Karpas-422 (cell line): ENCODE results near the gene VWA5A. TPM values are rescaled to one million over a fixed set of nuclear protein-coding genes. Genes with fewer than 3 reads are reported as not detected.

Experiments
- DNase-seq: peaks from one replicate; pipeline ENCODE4 v3.0.0-alpha.2; 2015
- H2AFZ ChIP-seq: fragments of 200-600 bp; sonication (generic); 2 replicates; pipeline ENCODE4 v1.6.1; 2014; ENCODE audit warnings: antibody characterized with exemption, low read length, mixed read lengths
- H3K27ac ChIP-seq: fragments of 200-600 bp; sonication (generic); 2 replicates; pipeline ENCODE4 v1.5.1; 2014; ENCODE audit warnings: mild to moderate bottlenecking, low read length, moderate library complexity
- H3K27me3 ChIP-seq: fragments of 200-600 bp; sonication (generic); 2 replicates; pipeline ENCODE4 v1.6.1; 2014; ENCODE audit warnings: low read length, mixed read lengths
- H3K36me3 ChIP-seq: fragments of 200-600 bp; sonication (generic); 2 replicates; pipeline ENCODE4 v1.6.1; 2014; ENCODE audit warnings: low read length, mixed read lengths; ENCODE audit not compliant: insufficient read depth
- H3K4me1 ChIP-seq: fragments of 200-600 bp; sonication (generic); 2 replicates; pipeline ENCODE4 v1.6.1; 2014; ENCODE audit warnings: mild to moderate bottlenecking, low read length, mixed read lengths
- H3K4me2 ChIP-seq: fragments of 200-600 bp; sonication (generic); 2 replicates; pipeline ENCODE4 v1.6.1; 2014; ENCODE audit warnings: low read length, low read depth, mild to moderate bottlenecking; ENCODE audit not compliant: poor library complexity, severe bottlenecking
- H3K4me3 ChIP-seq: fragments of 200-600 bp; sonication (generic); 2 replicates; pipeline ENCODE4 v1.5.1; 2014; ENCODE audit warnings: mild to moderate bottlenecking, antibody characterized with exemption, low read length, mixed read lengths
- H3K79me2 ChIP-seq: fragments of 200-600 bp; sonication (generic); 2 replicates; pipeline ENCODE4 v1.6.1; 2014; ENCODE audit warnings: mild to moderate bottlenecking, low read length, mixed read lengths
- H3K9ac ChIP-seq: fragments of 200-600 bp; sonication (generic); 2 replicates; pipeline ENCODE4 v1.6.0; 2014; ENCODE audit warnings: low read length
- H3K9me2 ChIP-seq: fragments of 200-600 bp; sonication (generic), shearing (Covaris generic); replicated peaks from 2 replicates; pipeline ENCODE4 v1.6.0; 2014; ENCODE audit warnings: mild to moderate bottlenecking, low read length, moderate library complexity; ENCODE audit not compliant: insufficient read depth
- H3K9me3 ChIP-seq: fragments of 300-700, 200-600 bp; sonication (generic); 2 replicates; pipeline ENCODE4 v1.6.1; 2014; ENCODE audit warnings: low read length, mixed read lengths
- H4K20me1 ChIP-seq: fragments of 200-600 bp; sonication (generic); 2 replicates; pipeline ENCODE4 v1.6.1; 2014; ENCODE audit warnings: mild to moderate bottlenecking, antibody characterized with exemption, low read length, low read depth; ENCODE audit not compliant: insufficient read depth
- total RNA-seq: library from RNA; depleted of rRNA; stranded (reverse); fragments of >200 nt; shearing (Covaris generic); gene quantifications from 2 replicates; pipeline ENCODE4 v1.2.3, GENCODE V29; 2014; ENCODE audit warnings: low replicate concordance

VWA5A gene
- total RNA-seq, 1 experiment from 2014 or later: not detected

- Histone ChIP-seq H3K9ac (no peak overlapping the region), H4K20me1 (no peaks in the 10 kb centered on the region), H3K9me2 (no peaks in the 10 kb centered on the region), H3K36me3 (no peaks in the 10 kb centered on the region), H3K27ac (no peak overlapping the region), H2AFZ (no peak overlapping the region), H3K79me2 (no peaks in the 10 kb centered on the region), H3K4me3 (no peak overlapping the region), H3K9me3 (no peaks in the 10 kb centered on the region), H3K27me3 (no peaks in the 10 kb centered on the region), H3K4me2 (no peak overlapping the region), H3K4me1 (no peaks in the 10 kb centered on the region)
- no peak for DNase-seq
Observed at GRCh38 chr11:124179310-124179709, 64.1 kb downstream of the VWA5A start.

GRCh38 chr11:124183068-124183467 is 67.8 kb downstream of the VWA5A start, which contains the start of gene OR10D3:
TSS of gene OR10D3 (plus strand) at chr11:124183345. CDS start at chr11:124185270, 1,925 bp downstream.
- Histone ChIP-seq H3K27me3 (no peaks in the 10 kb centered on the region), H3K4me3 (no peak within 1 kb of the TSS), H3K9me2 (no peaks in the 10 kb centered on the region), H3K9ac (no peak within 1 kb of the TSS), H4K20me1 (no peaks in the 10 kb centered on the region), H3K79me2 (no peaks in the 10 kb centered on the region), H3K27ac (no peak within 1 kb of the TSS), H3K36me3 (no peaks in the 10 kb centered on the region), H2AFZ (no peak within 1 kb of the TSS), H3K9me3 (no peaks in the 10 kb centered on the region), H3K4me2 (no peak within 1 kb of the TSS), H3K4me1 (no peaks in the 10 kb centered on the region)
- DNase-seq: no peak

GRCh38 chr11:124190298-124191139 is 75.3 kb downstream of the VWA5A start:
- Histone ChIP-seq H3K27ac (no peak overlapping the region), H3K4me2 (no peak overlapping the region), H2AFZ (no peak overlapping the region), H3K4me1 (no peaks in the 10 kb centered on the region), H4K20me1 (no peaks in the 10 kb centered on the region), H3K36me3 (no peaks in the 10 kb centered on the region), H3K27me3 (no peaks in the 10 kb centered on the region), H3K79me2 (no peaks in the 10 kb centered on the region), H3K9me2 (no peaks in the 10 kb centered on the region), H3K9me3 (no peaks in the 10 kb centered on the region), H3K4me3 (no peak overlapping the region), H3K9ac (no peak overlapping the region)
- DNase-seq: no peak

GRCh38 chr11:124193221-124194010 is 78.2 kb downstream of the VWA5A start:
- Histone ChIP-seq H3K79me2 (no peaks in the 10 kb centered on the region), H4K20me1 (no peaks in the 10 kb centered on the region), H3K27me3 (no peaks in the 10 kb centered on the region), H3K36me3 (no peaks in the 10 kb centered on the region), H2AFZ (no peak overlapping the region), H3K9me2 (no peaks in the 10 kb centered on the region), H3K9me3 (no peaks in the 10 kb centered on the region), H3K27ac (no peak overlapping the region), H3K4me2 (no peak overlapping the region), H3K4me1 (no peaks in the 10 kb centered on the region), H3K9ac (no peak overlapping the region), H3K4me3 (no peak overlapping the region)
- no peak for DNase-seq

- no peak overlapping the region for H2AFZ ChIP-seq
Observed at GRCh38 chr11:124194293-124195188, 79.3 kb downstream of the VWA5A start.

GRCh38 chr11:124195189-124195734 is 80.0 kb downstream of the VWA5A start:
- Histone ChIP-seq H3K4me1 (no peaks in the 10 kb centered on the region), H3K27me3 (no peaks in the 10 kb centered on the region), H3K79me2 (no peaks in the 10 kb centered on the region), H3K4me2 (no peak overlapping the region), H4K20me1 (no peaks in the 10 kb centered on the region), H3K36me3 (no peaks in the 10 kb centered on the region), H3K4me3 (no peak overlapping the region), H3K9ac (no peak overlapping the region), H3K27ac (no peak overlapping the region), H2AFZ (no peak overlapping the region), H3K9me2 (no peaks in the 10 kb centered on the region), H3K9me3 (no peaks in the 10 kb centered on the region)
- DNase-seq: peak; percentile 66

More at GRCh38 chr11:124194293-124195188, 79.3 kb downstream of the VWA5A start:
- Histone ChIP-seq H3K4me2 (no peak overlapping the region), H4K20me1 (no peaks in the 10 kb centered on the region), H3K27ac (no peak overlapping the region), H3K9me2 (no peaks in the 10 kb centered on the region), H3K4me3 (no peak overlapping the region), H3K27me3 (no peaks in the 10 kb centered on the region), H3K9me3 (no peaks in the 10 kb centered on the region), H3K36me3 (no peaks in the 10 kb centered on the region), H3K9ac (no peak overlapping the region), H3K79me2 (no peaks in the 10 kb centered on the region), H3K4me1 (no peaks in the 10 kb centered on the region)
- DNase-seq: no peak
